Upper lobe of left lung (tissue), 6 donors: Measurements from ENCODE around the gene REXO4. TPM values are rescaled to one million over a fixed set of nuclear protein-coding genes. Genes with fewer than 3 reads are reported as not detected.

Source experiments
- ATAC-seq, 2 donors: fragments of 200-7000 bp; cut with Tn5 transposase; one replicate each; pipeline ENCODE4 v1.9.1; 2022; ENCODE audit warnings: mild to moderate bottlenecking in 2 of 2, moderate library complexity in 2 of 2; ENCODE audit not compliant: low FRiP score in 2 of 2
- DNase-seq, 2 donors: peaks; one replicate each; pipeline ENCODE4 v3.0.0-alpha.2; 2019 to 2020
- H3K27ac ChIP-seq, 4 donors: fragments of 200-600 bp; sonication (generic); one replicate each; pipeline ENCODE4 v1.5.1; 2016 to 2019
- H3K27me3 ChIP-seq, 4 donors: fragments of 200-600 bp; sonication (generic); one replicate each; pipeline ENCODE4 v1.5.1; 2017 to 2019
- H3K36me3 ChIP-seq, 4 donors: fragments of 200-600 bp; sonication (generic); one replicate each; pipeline ENCODE4 v1.5.1; 2016 to 2019
- H3K4me1 ChIP-seq, 4 donors: fragments of 200-600 bp; sonication (generic); one replicate each; pipeline ENCODE4 v1.5.1; 2018 to 2019
- H3K4me3 ChIP-seq, 4 donors: fragments of 200-600 bp; sonication (generic); one replicate each; pipeline ENCODE4 v1.5.1; 2017 to 2019; ENCODE audit warnings: mild to moderate bottlenecking in 2 of 4, moderate library complexity in 1 of 4
- H3K9me3 ChIP-seq, 4 donors: fragments of 200-600 bp; sonication (generic); one replicate each; pipeline ENCODE4 v1.5.1; 2018 to 2019
- EP300 ChIP-seq, 4 donors: sonication (generic); formaldehyde crosslinking; IDR thresholded peaks; one replicate each; pipeline ENCODE4 v1.5.1; 2017; ENCODE audit warnings: antibody characterized with exemption in 4 of 4, control low read depth in 2 of 4
- POLR2A ChIP-seq, 4 donors: fragments of 450-650 bp; IDR thresholded peaks; one replicate each; pipeline ENCODE4 v1.5.1; 2016 to 2017; ENCODE audit warnings: antibody characterized with exemption in 4 of 4, mild to moderate bottlenecking in 2 of 4
- POLR2AphosphoS5 ChIP-seq, 2 donors: sonication (generic); formaldehyde crosslinking; IDR thresholded peaks; one replicate each; pipeline ENCODE4 v1.5.1; 2017; ENCODE audit warnings: antibody characterized with exemption in 2 of 2
- WGBS, 2 donors: methylation state at CpG; one replicate each; pipeline ENCODE4 v1.1.5; 2017 to 2018; 5-methylcytosine and 5-hydroxymethylcytosine counted together
- total RNA-seq, 6 donors: library from RNA; depleted of rRNA in 4 of 6; stranded (reverse); fragments of >200 nt in 4 of 6; gene quantifications; one replicate each; pipeline versions ENCODE4 v1.1.0 to v1.2.1, GENCODE V29; 2016 to 2021
- TF ChIP-seq, protein P1 (sequence below), 6 experiments: fragments of 450-650 bp in 4 of 6; fragments of 200-600 bp in 2 of 6; sonication (generic) in 2 of 6; IDR thresholded peaks; one replicate each; pipeline ENCODE4 v1.5.1; 2016 to 2019; ENCODE audit warnings: antibody characterized with exemption in 6 of 6
- donor health status: DM: no; HTN: no; CAD: no; lungs with moderate emphysema.
- donor health status: DM: no; HTN: yes; CAD: no; lungs with severe emphysema.

The REXO4 gene
- total RNA-seq, 6 donors from 2014 or later = 14.7 to 34.3 (median 23.1) TPM

DNA sequence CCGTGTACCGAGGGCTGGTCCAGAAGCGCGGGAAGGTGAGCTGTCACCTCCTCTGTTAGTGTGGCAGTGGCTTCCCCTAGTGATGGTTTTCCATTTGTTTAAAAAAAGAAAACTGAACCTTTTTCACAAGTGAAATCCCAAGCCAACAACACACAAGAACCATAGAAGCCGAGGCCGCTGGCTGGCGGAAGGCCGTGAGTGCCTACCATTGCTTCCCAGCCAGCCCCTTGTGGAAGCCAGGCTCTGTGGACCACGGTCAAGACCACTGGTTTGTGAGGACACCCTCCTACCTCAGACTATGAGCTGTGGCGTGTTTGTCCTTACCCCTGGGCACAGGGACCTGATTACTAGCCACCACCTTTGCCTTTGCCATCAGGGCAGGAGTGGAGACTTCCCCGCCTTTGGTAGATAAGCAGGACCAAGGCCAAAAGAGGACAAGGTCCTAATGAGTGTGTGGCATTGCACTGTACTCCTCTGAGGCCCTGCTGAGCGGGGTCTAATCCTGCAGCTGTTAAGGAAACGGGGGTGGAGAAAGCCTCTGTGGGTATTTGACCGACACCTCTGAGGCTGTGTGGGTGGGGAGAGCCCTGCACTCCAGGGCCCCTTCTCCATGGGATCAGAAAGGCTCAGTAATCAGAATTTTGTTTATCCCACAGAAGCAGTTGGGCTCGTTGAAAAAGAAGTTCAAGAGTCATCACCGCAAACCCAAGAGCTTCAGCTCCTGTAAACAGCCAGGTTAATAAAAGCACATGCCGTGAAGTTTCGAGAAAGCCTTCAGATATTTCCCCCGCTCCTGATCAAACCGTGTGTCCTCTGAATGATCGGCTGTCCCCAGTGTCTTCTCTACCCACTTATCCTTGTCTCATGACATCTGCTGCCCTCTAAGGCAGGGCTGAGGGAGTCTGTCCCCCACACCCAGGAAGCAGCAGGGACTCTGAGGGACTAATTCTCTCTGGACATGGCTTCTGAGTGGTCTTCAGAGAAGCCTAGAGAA lies 57.1 kb downstream of the REXO4 start:
- ATAC-seq (no peak), DNase-seq (no peak)
- H3K27ac ChIP-seq = no peak overlapping the region
- no peak overlapping the region for H3K4me3 ChIP-seq
- WGBS, 2 donors = 86% methylated on average over 21 of the region's 21 CpGs
- H3K36me3 ChIP-seq = peaks cover 27 to 67% (median 52%) of the 10 kb centered on the region in 4 donors
- peaks cover 13 to 30% (median 16%) of the 10 kb centered on the region in 4 donors for H3K4me1 ChIP-seq
- no peak for TF ChIP-seq EP300 (IDR thresholded peaks at IDR 0.05)
- no peak for TF ChIP-seq POLR2A (IDR thresholded peaks at IDR 0.05)
- TF ChIP-seq POLR2AphosphoS5 (IDR thresholded peaks at IDR 0.05) = no peak
- TF ChIP-seq, protein P1, sequence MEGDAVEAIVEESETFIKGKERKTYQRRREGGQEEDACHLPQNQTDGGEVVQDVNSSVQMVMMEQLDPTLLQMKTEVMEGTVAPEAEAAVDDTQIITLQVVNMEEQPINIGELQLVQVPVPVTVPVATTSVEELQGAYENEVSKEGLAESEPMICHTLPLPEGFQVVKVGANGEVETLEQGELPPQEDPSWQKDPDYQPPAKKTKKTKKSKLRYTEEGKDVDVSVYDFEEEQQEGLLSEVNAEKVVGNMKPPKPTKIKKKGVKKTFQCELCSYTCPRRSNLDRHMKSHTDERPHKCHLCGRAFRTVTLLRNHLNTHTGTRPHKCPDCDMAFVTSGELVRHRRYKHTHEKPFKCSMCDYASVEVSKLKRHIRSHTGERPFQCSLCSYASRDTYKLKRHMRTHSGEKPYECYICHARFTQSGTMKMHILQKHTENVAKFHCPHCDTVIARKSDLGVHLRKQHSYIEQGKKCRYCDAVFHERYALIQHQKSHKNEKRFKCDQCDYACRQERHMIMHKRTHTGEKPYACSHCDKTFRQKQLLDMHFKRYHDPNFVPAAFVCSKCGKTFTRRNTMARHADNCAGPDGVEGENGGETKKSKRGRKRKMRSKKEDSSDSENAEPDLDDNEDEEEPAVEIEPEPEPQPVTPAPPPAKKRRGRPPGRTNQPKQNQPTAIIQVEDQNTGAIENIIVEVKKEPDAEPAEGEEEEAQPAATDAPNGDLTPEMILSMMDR (IDR thresholded peaks at IDR 0.05) = no peak
- H3K27me3 ChIP-seq = no peaks in the 10 kb centered on the region
- no peaks in the 10 kb centered on the region for H3K9me3 ChIP-seq

DNA sequence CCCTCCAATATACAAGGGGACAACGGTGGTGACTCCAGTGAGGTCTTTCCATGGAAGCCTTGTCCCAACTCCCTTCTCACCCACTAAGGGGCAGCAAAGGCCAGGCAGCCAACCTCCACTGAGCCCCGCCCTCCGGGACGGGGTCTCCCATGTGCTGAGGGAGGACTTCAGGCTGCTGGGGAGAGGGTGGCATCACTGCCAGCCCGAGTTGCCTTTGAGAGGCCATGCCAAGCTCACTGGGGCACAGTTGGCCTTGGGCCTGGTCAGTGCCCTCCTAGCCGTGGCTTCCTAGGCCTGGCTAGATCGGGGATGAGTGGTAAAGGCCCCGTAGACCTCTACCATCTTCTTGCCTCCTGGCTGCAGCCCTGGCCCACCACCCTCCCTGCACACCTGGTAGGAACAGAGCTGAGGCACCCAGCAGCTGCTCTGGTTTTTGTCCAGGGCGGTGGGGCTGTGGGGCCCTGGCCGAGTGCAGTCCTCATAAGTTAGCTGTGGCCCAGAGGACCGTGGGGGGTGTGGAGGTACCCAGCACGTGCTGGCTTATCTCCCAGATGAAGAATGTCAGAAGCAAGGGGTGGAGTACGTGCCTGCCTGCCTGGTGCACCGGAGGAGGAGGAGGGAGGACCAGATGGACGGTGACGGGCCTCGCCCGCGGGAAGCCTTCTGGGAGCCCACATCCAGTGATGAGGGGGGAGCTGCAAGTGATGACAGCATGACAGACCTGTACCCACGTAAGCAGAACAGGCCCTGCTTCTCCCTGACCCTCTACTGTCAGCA lies 58.2 kb downstream of the REXO4 start:
- peaks cover 24 to 41% (median 25%) of the 10 kb centered on the region in 4 donors for H3K4me1 ChIP-seq
- DNase-seq = peak in 1 of 2 donors; percentile 75
- H3K27me3 ChIP-seq = no peaks in the 10 kb centered on the region
- no peak overlapping the region for H3K4me3 ChIP-seq
- 65 to 76% methylated on average over 11 to 19 of the region's 20 CpGs for WGBS, 2 donors
- TF ChIP-seq, protein P1 (IDR thresholded peaks at IDR 0.05) = peak in 1 of 6 experiments; percentile 24
- TF ChIP-seq EP300 (IDR thresholded peaks at IDR 0.05) (no peak), POLR2A (IDR thresholded peaks at IDR 0.05) (no peak)
- no peaks in the 10 kb centered on the region for H3K9me3 ChIP-seq
- no peak overlapping the region for H3K27ac ChIP-seq
- H3K36me3 ChIP-seq = peaks cover 18 to 55% (median 43%) of the 10 kb centered on the region in 4 donors
- no peak for ATAC-seq

DNA sequence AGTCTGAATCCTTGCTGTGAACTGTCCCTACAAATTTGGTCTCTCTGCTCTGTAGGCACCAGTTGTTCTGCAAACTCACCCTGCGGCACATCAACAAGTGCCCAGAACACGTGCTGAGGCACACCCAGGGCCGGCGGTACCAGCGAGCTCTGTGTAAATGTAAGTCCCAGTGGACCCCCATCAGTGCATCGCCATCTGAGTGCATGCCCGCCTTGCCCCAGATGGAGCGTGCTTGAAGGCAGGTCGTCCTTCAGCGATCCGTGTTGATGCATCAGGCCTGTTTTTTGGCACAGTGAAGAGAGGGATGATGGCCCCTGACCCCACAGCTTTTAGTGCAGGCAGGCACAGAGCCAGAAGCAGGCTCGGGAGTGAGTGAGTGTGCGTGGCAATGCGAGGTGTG lies 60.2 kb downstream of the REXO4 start:
- 75 to 87% methylated on average over 8 to 13 of the region's 14 CpGs for WGBS, 2 donors
- no peaks in the 10 kb centered on the region for H3K9me3 ChIP-seq
- H3K4me3 ChIP-seq = peak overlapping the region in 1 of 4 donors; percentile 96
- TF ChIP-seq POLR2AphosphoS5 (IDR thresholded peaks at IDR 0.05) (no peak), EP300 (IDR thresholded peaks at IDR 0.05) (no peak), POLR2A (IDR thresholded peaks at IDR 0.05) (no peak)
- TF ChIP-seq, protein P1 (IDR thresholded peaks at IDR 0.05) = no peak
- DNase-seq (no peak), ATAC-seq (no peak)
- peaks cover 6 to 49% (median 34%) of the 10 kb centered on the region in 4 donors for H3K36me3 ChIP-seq
- H3K4me1 ChIP-seq = peaks cover 24 to 43% (median 25%) of the 10 kb centered on the region in 4 donors
- no peaks in the 10 kb centered on the region for H3K27me3 ChIP-seq
- H3K27ac ChIP-seq = no peak overlapping the region

DNA sequence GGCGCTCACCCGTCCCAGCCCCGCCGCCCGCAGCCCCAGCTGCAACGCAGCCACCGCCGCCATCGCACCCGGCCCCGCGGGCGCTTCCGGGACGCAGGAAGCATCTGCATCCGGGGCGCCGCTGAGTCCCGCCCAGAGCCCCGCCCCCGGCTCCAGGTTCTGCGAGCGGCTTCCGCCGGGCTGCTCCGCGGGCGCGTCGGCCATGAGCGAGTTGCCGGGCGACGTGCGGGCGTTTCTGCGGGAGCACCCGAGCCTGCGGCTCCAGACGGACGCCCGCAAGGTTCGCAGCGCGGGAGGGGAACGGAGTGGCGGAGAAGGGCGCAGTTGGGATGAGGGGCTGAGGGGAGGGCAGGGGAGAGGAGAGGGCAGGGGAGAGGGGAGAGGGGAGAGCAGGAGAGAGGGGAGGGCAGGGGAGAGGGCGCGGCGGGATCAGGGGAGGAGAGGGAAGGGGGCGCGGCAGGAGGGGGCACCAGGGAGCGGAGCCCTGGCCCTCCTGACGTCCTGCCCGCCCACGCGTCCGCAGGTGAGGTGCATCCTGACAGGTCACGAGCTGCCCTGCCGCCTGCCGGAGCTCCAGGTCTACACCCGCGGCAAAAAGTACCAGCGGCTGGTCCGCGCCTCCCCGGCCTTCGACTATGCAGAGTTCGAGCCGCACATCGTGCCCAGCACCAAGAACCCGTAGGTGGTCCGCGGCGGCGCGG lies 61.3 kb downstream of the REXO4 start, which contains the start of the genes SURF1 and SURF2:
Gene SURF1 (minus strand): TSS at position 97 of the 701 bp plus-strand sequence. CDS start 34 bp downstream, at position 63.
Gene SURF2 (plus strand): TSS at position 160 of the 701 bp plus-strand sequence. CDS start 43 bp downstream, at position 203.
- 1 to 3% methylated on average over 24 to 28 of the region's 78 CpGs for WGBS, 2 donors
- Histone ChIP-seq H3K4me1 (peaks cover 24 to 43% (median 25%) of the 10 kb centered on the region in 4 donors), H3K36me3 (peaks cover 16 to 49% (median 34%) of the 10 kb centered on the region in 4 donors), H3K27ac (peak within 1 kb of the TSS; percentile 76 to 84 (median 82)), H3K27me3 (no peaks in the 10 kb centered on the region), H3K9me3 (no peaks in the 10 kb centered on the region), H3K4me3 (peak within 1 kb of the TSS; percentile 75 to 96 (median 90))
- peak; percentile 88 to 96 for ATAC-seq
- peak; percentile 94 to 98 for DNase-seq
- peak in 2 of 4 donors; percentile 39 to 80 for TF ChIP-seq POLR2A (IDR thresholded peaks at IDR 0.05)
- TF ChIP-seq POLR2AphosphoS5 (IDR thresholded peaks at IDR 0.05) = peak; percentile 81 to 84
- TF ChIP-seq, protein P1 (IDR thresholded peaks at IDR 0.05) = no peak
